Left cardiac atrium (tissue), 4 donors: Measurements from ENCODE around the gene BCR. TPM values are rescaled to one million over a fixed set of nuclear protein-coding genes. Genes with fewer than 3 reads are reported as not detected.
"Not testable (repeated sequence)": the region's sequence is repeated elsewhere in the genome, so short reads cannot be mapped to it uniquely, and the experiment has no call there.

Experiments used
- ATAC-seq, 2 donors: fragments of 200-7000 bp; cut with Tn5 transposase; one replicate each; pipeline ENCODE4 v1.9.1; 2020; ENCODE audit warnings: mild to moderate bottlenecking in 2 of 2, moderate library complexity in 2 of 2
- DNase-seq: peaks from one replicate; pipeline ENCODE4 v3.0.0-alpha.2; 2020
- intact Hi-C, 2 donors: fragments of 100-400 bp; cut with DNase I; formaldehyde crosslinking; loops; one replicate each; pipeline versions ENCODE4 v1.14.1 to v1.15.1; 2022 to 2023
- long read RNA-seq: library from polyadenylated mRNA; unstranded; transcript quantifications from one replicate; pipeline ENCODE4 v2.0.0, GENCODE V29; 2021
- total RNA-seq, 2 donors: library from RNA; stranded (reverse); fragmentation: NEBNext Ultra II Directional; extraction: Animal tissue kit (Norgen Biotek cat#: 25700); gene quantifications; one replicate each; pipeline ENCODE4 v1.2.1, GENCODE V29; 2021
- donor health status: DM: no; HTN: yes; CAD: no.
- donor health status: DM: no; HTN: yes; CAD: no; lungs with severe emphysema.
- donor health status: DM: yes; HTN: yes; CAD: no.
- donor health status: Dilated cardiomyopathy.

The BCR gene
- total RNA-seq: 10 to 100 TPM; 28.0 to 47.1 TPM
- long read RNA-seq, full-length matches to known transcripts: 7 of 31 reads
- long read RNA-seq, partial matches to known transcripts: 20 of 31 reads
- long read RNA-seq, other reads (novel, unspliced or antisense): 4 of 31 reads

- DNase-seq (peak; percentile 84), ATAC-seq (peak; percentile 89)
- intact Hi-C loops: loop anchor here in 1 of 2 donors (5.0 kb wide), 1 partner anchor 37 kb away; no protein-coding TSS in a partner anchor
These were observed at the start of gene BCR for GRCh38 chr22:23180301-23180892. BCR (plus strand) TSS chr22:23180509; CDS start chr22:23180961, 452 bp downstream.

GRCh38 chr22:23130697-23131096, 49.6 kb upstream of the BCR start:
- DNase-seq (no peak), ATAC-seq (no peak)
- intact Hi-C loops: no loop called here

GRCh38 chr22:23131931-23132330, 48.4 kb upstream of the BCR start:
- ATAC-seq (no peak), DNase-seq (no peak)
- intact Hi-C loops: no loop called here

GRCh38 chr22:23132376-23133091, 47.8 kb upstream of the BCR start:
- ATAC-seq (no peak), DNase-seq (no peak)
- intact Hi-C loops: no loop called here

GRCh38 chr22:23133922-23134321, 46.4 kb upstream of the BCR start:
- DNase-seq: no peak
- no peak for ATAC-seq
- intact Hi-C loops: no loop called here

- intact Hi-C loops, ATAC-seq, DNase-seq: not testable (repeated sequence)
These were observed 43.3 kb upstream of the BCR start for GRCh38 chr22:23136991-23137390.

GRCh38 chr22:23137468-23137867, 42.8 kb upstream of the BCR start:
- ATAC-seq (no peak), DNase-seq (no peak)
- intact Hi-C loops: no loop called here

GRCh38 chr22:23137905-23138561, 42.3 kb upstream of the BCR start:
- ATAC-seq (no peak), DNase-seq (no peak)
- intact Hi-C loops: no loop called here

- no peak for DNase-seq
- intact Hi-C loops: no loop called here
- no peak for ATAC-seq
These were observed 41.5 kb upstream of the BCR start for GRCh38 chr22:23138584-23139435.

GRCh38 chr22:23140385-23140784, 39.9 kb upstream of the BCR start:
- ATAC-seq (no peak), DNase-seq (no peak)
- intact Hi-C loops: no loop called here

GRCh38 chr22:23142546-23143105, 37.7 kb upstream of the BCR start:
- DNase-seq: no peak
- intact Hi-C loops: no loop called here
- no peak for ATAC-seq

GRCh38 chr22:23143119-23143518, 37.2 kb upstream of the BCR start:
- ATAC-seq (no peak), DNase-seq (no peak)
- intact Hi-C loops: no loop called here

- intact Hi-C loops: no loop called here
- no peak for DNase-seq
- no peak for ATAC-seq
These were observed 35.9 kb upstream of the BCR start for GRCh38 chr22:23144432-23144831.

GRCh38 chr22:23144932-23145877, 35.1 kb upstream of the BCR start, which contains the start of gene RAB36:
RAB36 (plus strand) TSS chr22:23145477; CDS start chr22:23146617, 1,140 bp downstream.
- intact Hi-C loops: no loop called here
- DNase-seq (peak; percentile 99), ATAC-seq (peak; percentile 84 to 91)

GRCh38 chr22:23145878-23146470, 34.3 kb upstream of the BCR start:
- intact Hi-C loops: no loop called here
- DNase-seq: no peak
- ATAC-seq: no peak

- no peak for DNase-seq
- intact Hi-C loops: no loop called here
These were observed 33.7 kb upstream of the BCR start for GRCh38 chr22:23146478-23147205.

More at GRCh38 chr22:23146478-23147205, 33.7 kb upstream of the BCR start:
- no peak for ATAC-seq
